Heart left ventricle (tissue), 16 donors: ENCODE data around the gene KRT76. TPM values are rescaled to one million over a fixed set of nuclear protein-coding genes. Genes with fewer than 3 reads are reported as not detected.

Source experiments
- ATAC-seq, 4 donors: fragments of 200-7000 bp; cut with Tn5 transposase; one replicate each; pipeline ENCODE4 v1.9.1; 2020 to 2022; ENCODE audit warnings: moderate library complexity in 4 of 4, mild to moderate bottlenecking in 3 of 4, moderate number of reproducible peaks in 1 of 4
- DNase-seq, 5 donors: peaks; one replicate each; pipeline ENCODE4 v3.0.0-alpha.2; 2020
- H3K27ac ChIP-seq, 12 donors: fragments of 200-600 bp; sonication (generic) in 4 of 12; one replicate each; pipeline versions ENCODE4 v1.5.0 to v1.8.0; 2016 to 2022; ENCODE audit warnings: mild to moderate bottlenecking in 2 of 12
- H3K27me3 ChIP-seq, 9 donors: fragments of 200-600 bp; sonication (generic) in 2 of 9; one replicate each; pipeline versions ENCODE4 v1.5.1 to v1.8.0; 2016 to 2022; ENCODE audit warnings: mild to moderate bottlenecking in 3 of 9
- H3K36me3 ChIP-seq, 9 donors: fragments of 200-600 bp; sonication (generic) in 2 of 9; one replicate each; pipeline versions ENCODE4 v1.5.0 to v1.8.0; 2018 to 2022; ENCODE audit warnings: mild to moderate bottlenecking in 2 of 9
- H3K4me1 ChIP-seq, 12 donors: fragments of 200-600 bp; sonication (generic) in 4 of 12; one replicate each; pipeline versions ENCODE4 v1.5.0 to v1.8.0; 2016 to 2022; ENCODE audit warnings: mild to moderate bottlenecking in 3 of 12
- H3K4me3 ChIP-seq, 12 donors: fragments of 200-600 bp; sonication (generic) in 4 of 12; one replicate each; pipeline versions ENCODE4 v1.5.0 to v1.8.0; 2017 to 2022; ENCODE audit warnings: mild to moderate bottlenecking in 9 of 12, moderate library complexity in 4 of 12
- H3K9me3 ChIP-seq, 12 donors: fragments of 200-600 bp; sonication (generic) in 4 of 12; one replicate each; pipeline versions ENCODE4 v1.5.0 to v1.8.0; 2016 to 2022; ENCODE audit warnings: mild to moderate bottlenecking in 1 of 12
- POLR2A ChIP-seq, 2 donors: fragments of 450-650 bp; IDR thresholded peaks; one replicate each; pipeline ENCODE4 v1.6.1; 2017; ENCODE audit warnings: antibody characterized with exemption in 2 of 2, mild to moderate bottlenecking in 2 of 2, moderate library complexity in 2 of 2
- WGBS, 4 donors: extraction: QIAGEN DNeasy Blood & Tissue Kit in 2 of 4; methylation state at CpG; one replicate each; pipeline versions ENCODE4 v1.1.5 to v1.1.7; 2013 to 2018; 5-methylcytosine and 5-hydroxymethylcytosine counted together
- intact Hi-C, 10 donors: fragments of 100-400 bp; cut with DNase I; formaldehyde crosslinking; loops; one replicate each; pipeline versions ENCODE4 v1.11.1 to v1.14.2; 2022
- long read RNA-seq, 3 donors: library from polyadenylated mRNA; unstranded; transcript quantifications; one replicate each; pipeline ENCODE4 v2.0.0, GENCODE V29; 2020 to 2021
- polyA plus RNA-seq, 2 donors: library from polyadenylated mRNA; stranded (reverse); fragments of 200-250 nt; gene quantifications; one replicate each; pipeline ENCODE4 v1.2.3, GENCODE V29; 2013
- total RNA-seq, 9 donors: library from RNA; depleted of rRNA in 2 of 9; stranded (reverse); fragments of >200 nt in 2 of 9; fragmentation: NEBNext Ultra II Directional in 3 of 9; extraction: Animal tissue kit (Norgen Biotek cat#: 25700) in 3 of 9; gene quantifications; one replicate each; pipeline versions ENCODE4 v1.1.0 to v1.2.4, GENCODE V29; 2016 to 2023
- TF ChIP-seq, protein P1 (sequence below), 12 donors: fragments of 200-600 bp; sonication (generic) in 4 of 12; IDR thresholded peaks; one replicate each; pipeline versions ENCODE4 v1.5.0 to v1.8.0; 2018 to 2022; ENCODE audit warnings: antibody characterized with exemption in 12 of 12, mild to moderate bottlenecking in 5 of 12
- donor health status: ischemic (EF 13 %, LVEDD 7.1; RV severe dilation, severe dysfunction).
- donor health status: healthy with polysubstance abuse.
- donor health status: DM: no; HTN: yes; CAD: no.
- donor health status: DM: no; HTN: no; CAD: no.
- donor health status: ischemic (EF 25% LVEDD 6.9; RV normal size, moderate dysfunction).
- donor health status: ischemic (EF 25% LVEDD 5.7; RV mildly dilated, moderate dysfunction).
- donor health status: healthy.
- donor health status: DM: yes; HTN: yes; CAD: no.
- donor health status: ischemic (EF 35%, LVEDD 5.7; RV mildly dilated, moderate dysfunction).
- donor health status: nonischemic (EF 11% LVEDD 7.7; RV severe dilation, severe dysfunction).
- donor health status: DM: yes; HTN: yes; CAD: no.
- donor health status: PGD.
- donor health status: ischemic (EF 29% LVEDD 5.4; RV normal size, mild dysfunction).
- donor health status: nonischemic (EF 23%, LVEDD 6.1; RV moderate dilation, normal function).

KRT76 gene
- not detected for total RNA-seq
- polyA plus RNA-seq, result not detected
- long read RNA-seq, donor 1, result 0 reads
- long read RNA-seq, donor 2, result 0 reads
- long read RNA-seq, donor 3, result 0 reads

GRCh38 chr12:52776913-52777395 lies at the start of gene KRT76:
TSS of gene KRT76 (minus strand) at chr12:52777345. CDS start at chr12:52777291, 54 bp downstream.
- TF ChIP-seq, protein P1, sequence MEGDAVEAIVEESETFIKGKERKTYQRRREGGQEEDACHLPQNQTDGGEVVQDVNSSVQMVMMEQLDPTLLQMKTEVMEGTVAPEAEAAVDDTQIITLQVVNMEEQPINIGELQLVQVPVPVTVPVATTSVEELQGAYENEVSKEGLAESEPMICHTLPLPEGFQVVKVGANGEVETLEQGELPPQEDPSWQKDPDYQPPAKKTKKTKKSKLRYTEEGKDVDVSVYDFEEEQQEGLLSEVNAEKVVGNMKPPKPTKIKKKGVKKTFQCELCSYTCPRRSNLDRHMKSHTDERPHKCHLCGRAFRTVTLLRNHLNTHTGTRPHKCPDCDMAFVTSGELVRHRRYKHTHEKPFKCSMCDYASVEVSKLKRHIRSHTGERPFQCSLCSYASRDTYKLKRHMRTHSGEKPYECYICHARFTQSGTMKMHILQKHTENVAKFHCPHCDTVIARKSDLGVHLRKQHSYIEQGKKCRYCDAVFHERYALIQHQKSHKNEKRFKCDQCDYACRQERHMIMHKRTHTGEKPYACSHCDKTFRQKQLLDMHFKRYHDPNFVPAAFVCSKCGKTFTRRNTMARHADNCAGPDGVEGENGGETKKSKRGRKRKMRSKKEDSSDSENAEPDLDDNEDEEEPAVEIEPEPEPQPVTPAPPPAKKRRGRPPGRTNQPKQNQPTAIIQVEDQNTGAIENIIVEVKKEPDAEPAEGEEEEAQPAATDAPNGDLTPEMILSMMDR (IDR thresholded peaks at IDR 0.05), result no peak
- no peak for TF ChIP-seq POLR2A (IDR thresholded peaks at IDR 0.05)
- DNase-seq (no peak), ATAC-seq (no peak)
- 82 to 97% (median 89%) methylated on average over 5 to 8 of the region's 8 CpGs for WGBS, 4 donors
- Histone ChIP-seq H3K27ac (no peak within 1 kb of the TSS), H3K36me3 (no peaks in the 10 kb centered on the region), H3K4me1 (no peaks in the 10 kb centered on the region), H3K4me3 (no peak within 1 kb of the TSS), H3K27me3 (peaks cover 0 to 27% (median 0%) of the 10 kb centered on the region in 9 donors), H3K9me3 (no peaks in the 10 kb centered on the region)
- intact Hi-C loops, result no loop called here

DNA sequence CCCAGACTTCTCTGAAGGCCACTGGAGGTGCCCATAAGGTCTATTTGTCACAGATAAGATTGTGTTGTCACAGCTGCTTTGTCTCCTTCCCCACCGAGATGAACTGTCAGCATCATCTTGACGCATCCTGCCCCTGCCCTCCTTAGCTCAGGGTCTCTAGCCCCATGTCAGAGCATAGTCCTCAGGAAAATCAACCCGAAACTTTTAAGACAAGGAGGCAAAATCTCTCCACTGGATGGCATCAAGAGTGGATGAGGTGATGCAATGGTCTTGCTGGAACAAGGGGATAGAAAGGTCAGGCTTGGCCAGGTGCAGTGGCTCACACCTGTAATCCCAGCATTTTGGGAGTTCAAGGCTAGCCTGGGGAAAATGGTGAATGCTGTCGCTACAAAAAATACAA lies 48.8 kb upstream of the KRT76 start:
- TF ChIP-seq, protein P1 (IDR thresholded peaks at IDR 0.05), result no peak
- no peak for TF ChIP-seq POLR2A (IDR thresholded peaks at IDR 0.05)
- Histone ChIP-seq H3K27me3 (peaks cover 0 to 2% (median 0%) of the 10 kb centered on the region in 9 donors), H3K9me3 (no peaks in the 10 kb centered on the region), H3K4me3 (no peak overlapping the region), H3K27ac (no peak overlapping the region), H3K36me3 (no peaks in the 10 kb centered on the region), H3K4me1 (no peaks in the 10 kb centered on the region)
- no peak for DNase-seq
- intact Hi-C loops, result no loop called here
- no peak for ATAC-seq
- 64 to 74% (median 68%) methylated on average over 4 of the region's 4 CpGs for WGBS, 4 donors

DNA sequence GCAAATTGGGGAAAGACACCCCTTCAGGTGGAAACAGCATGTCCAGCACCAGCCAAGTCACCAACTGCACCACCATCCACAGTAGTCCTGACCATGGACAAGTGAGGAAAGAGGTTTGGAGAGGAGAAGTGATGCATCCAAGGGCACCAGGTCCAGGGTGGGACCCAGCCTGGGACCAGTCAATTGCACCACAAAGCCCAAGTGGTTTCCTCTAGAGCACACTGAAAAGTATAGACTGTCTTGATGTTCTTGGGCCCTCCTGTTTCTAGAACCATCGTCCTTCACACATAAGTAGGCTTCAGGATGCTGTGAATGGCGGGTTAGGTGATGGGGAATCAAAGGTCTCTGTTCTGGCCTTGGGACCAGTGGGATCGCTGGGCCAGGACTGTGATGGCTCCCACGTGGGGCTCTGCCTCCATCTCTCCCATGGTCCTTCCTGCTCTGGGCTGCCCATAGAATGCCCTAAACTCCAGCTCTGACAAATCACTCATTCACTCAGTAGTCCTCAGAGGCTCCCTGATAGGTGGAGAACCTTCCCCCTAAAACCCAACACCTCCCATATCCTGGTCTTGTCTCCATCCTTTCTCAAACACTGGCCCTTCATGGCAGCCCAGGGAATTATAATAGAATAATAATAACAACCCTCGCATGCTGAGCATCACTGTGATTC lies 47.7 kb upstream of the KRT76 start:
- Histone ChIP-seq H3K27me3 (peaks cover 0 to 11% (median 0%) of the 10 kb centered on the region in 9 donors), H3K9me3 (no peaks in the 10 kb centered on the region), H3K36me3 (no peaks in the 10 kb centered on the region), H3K4me3 (no peak overlapping the region), H3K4me1 (no peaks in the 10 kb centered on the region), H3K27ac (no peak overlapping the region)
- TF ChIP-seq, protein P1 (IDR thresholded peaks at IDR 0.05), result no peak
- TF ChIP-seq POLR2A (IDR thresholded peaks at IDR 0.05), result no peak
- ATAC-seq, result no peak
- no peak for DNase-seq
- 79 to 92% (median 88%) methylated on average over 5 of the region's 5 CpGs for WGBS, 4 donors
- intact Hi-C loops, result no loop called here

DNA sequence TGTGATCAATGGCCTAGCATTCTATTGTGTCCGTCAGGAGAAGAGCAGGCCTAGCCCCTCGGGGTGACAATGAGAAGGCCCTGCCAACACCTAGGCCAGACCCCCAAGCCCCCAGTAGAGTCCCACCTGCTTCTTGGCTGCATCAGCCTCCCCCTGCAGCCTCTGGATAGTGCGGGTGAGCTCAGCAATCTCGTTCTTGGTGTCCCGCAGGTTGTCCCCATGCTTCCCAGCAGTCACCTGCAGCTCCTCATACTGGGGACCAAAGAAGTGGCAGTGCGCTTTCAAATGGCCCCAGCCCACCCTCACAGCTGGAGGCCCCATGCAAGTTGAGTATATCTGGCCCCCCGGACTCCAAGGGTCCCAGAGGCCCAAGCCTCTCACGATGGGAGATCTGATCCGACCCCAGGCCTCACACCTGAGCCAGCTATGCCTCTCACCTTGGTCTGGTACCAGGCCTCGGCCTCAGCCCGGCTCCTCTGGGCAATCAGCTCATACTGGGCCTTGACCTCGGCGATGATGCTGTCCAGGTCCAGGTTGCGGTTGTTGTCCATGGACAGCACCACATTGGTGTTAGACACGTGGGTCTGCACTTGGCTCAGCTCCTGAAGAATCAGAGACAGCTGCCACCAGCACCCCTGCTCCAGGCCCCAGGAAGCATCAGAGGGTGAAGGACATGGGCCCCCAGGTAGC lies 46.8 kb upstream of the KRT76 start:
- Histone ChIP-seq H3K27me3 (peaks cover 0 to 20% (median 0%) of the 10 kb centered on the region in 9 donors), H3K9me3 (no peaks in the 10 kb centered on the region), H3K27ac (no peak overlapping the region), H3K4me1 (no peaks in the 10 kb centered on the region), H3K4me3 (no peak overlapping the region), H3K36me3 (no peaks in the 10 kb centered on the region)
- ATAC-seq (no peak), DNase-seq (no peak)
- 84 to 96% (median 92%) methylated on average over 10 to 15 of the region's 15 CpGs for WGBS, 4 donors
- TF ChIP-seq, protein P1 (IDR thresholded peaks at IDR 0.05), result no peak
- no peak for TF ChIP-seq POLR2A (IDR thresholded peaks at IDR 0.05)
- intact Hi-C loops, result no loop called here
